GM12872 (cell line): Measurements from ENCODE around the gene PIKFYVE.

Source experiments
- TF ChIP-seq, protein P1 (sequence below): IDR thresholded peaks from 3 replicates; pipeline ENCODE4 v1.5.1; 2011; ENCODE audit warnings: low read depth, mild to moderate bottlenecking, low read length, moderate library complexity; ENCODE audit not compliant: insufficient read depth

Gene PIKFYVE, protein sequence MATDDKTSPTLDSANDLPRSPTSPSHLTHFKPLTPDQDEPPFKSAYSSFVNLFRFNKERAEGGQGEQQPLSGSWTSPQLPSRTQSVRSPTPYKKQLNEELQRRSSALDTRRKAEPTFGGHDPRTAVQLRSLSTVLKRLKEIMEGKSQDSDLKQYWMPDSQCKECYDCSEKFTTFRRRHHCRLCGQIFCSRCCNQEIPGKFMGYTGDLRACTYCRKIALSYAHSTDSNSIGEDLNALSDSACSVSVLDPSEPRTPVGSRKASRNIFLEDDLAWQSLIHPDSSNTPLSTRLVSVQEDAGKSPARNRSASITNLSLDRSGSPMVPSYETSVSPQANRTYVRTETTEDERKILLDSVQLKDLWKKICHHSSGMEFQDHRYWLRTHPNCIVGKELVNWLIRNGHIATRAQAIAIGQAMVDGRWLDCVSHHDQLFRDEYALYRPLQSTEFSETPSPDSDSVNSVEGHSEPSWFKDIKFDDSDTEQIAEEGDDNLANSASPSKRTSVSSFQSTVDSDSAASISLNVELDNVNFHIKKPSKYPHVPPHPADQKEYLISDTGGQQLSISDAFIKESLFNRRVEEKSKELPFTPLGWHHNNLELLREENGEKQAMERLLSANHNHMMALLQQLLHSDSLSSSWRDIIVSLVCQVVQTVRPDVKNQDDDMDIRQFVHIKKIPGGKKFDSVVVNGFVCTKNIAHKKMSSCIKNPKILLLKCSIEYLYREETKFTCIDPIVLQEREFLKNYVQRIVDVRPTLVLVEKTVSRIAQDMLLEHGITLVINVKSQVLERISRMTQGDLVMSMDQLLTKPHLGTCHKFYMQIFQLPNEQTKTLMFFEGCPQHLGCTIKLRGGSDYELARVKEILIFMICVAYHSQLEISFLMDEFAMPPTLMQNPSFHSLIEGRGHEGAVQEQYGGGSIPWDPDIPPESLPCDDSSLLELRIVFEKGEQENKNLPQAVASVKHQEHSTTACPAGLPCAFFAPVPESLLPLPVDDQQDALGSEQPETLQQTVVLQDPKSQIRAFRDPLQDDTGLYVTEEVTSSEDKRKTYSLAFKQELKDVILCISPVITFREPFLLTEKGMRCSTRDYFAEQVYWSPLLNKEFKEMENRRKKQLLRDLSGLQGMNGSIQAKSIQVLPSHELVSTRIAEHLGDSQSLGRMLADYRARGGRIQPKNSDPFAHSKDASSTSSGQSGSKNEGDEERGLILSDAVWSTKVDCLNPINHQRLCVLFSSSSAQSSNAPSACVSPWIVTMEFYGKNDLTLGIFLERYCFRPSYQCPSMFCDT (N-terminal part only)

DNA sequence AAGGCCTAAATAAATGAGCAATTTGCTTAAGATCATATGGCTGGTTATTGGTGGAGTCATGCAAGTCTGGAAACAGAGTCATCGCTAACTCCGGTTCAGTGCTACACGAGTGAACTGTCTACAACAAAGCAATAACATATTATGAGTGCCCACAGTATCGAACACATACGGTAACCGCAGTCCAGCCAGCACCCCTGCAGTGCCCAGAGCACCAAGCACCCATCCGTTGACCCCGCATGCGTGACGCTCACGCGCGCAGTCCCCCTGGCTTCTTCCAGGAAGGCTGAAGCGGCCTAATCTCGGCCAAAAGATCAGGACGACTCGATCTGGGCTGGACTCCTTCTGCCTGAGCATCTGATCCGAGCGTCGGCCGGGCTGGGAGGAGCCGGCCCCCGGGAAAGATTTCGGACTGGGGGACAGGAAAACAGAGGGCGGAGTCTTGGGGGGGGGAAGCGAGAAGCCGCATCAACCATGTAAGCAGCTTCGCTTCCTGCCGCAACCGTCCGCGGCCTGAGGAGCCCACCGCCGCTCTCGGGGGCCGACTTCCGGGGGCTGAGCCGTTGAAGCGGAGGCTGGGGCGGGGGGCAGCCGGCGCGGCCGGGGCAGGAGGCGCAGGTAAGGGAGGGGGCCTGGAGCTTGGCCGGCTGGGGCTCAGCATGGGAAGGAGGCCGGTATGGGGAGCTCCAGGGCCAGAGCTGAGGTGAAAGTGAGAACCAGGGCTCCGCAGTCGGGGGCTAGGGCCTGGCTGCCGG is at the start of gene PIKFYVE:
PIKFYVE (plus strand) TSS at position 455 of the 752 bp plus-strand sequence. CDS start 5,265 bp downstream, outside the sequence.
- TF ChIP-seq, protein P1, sequence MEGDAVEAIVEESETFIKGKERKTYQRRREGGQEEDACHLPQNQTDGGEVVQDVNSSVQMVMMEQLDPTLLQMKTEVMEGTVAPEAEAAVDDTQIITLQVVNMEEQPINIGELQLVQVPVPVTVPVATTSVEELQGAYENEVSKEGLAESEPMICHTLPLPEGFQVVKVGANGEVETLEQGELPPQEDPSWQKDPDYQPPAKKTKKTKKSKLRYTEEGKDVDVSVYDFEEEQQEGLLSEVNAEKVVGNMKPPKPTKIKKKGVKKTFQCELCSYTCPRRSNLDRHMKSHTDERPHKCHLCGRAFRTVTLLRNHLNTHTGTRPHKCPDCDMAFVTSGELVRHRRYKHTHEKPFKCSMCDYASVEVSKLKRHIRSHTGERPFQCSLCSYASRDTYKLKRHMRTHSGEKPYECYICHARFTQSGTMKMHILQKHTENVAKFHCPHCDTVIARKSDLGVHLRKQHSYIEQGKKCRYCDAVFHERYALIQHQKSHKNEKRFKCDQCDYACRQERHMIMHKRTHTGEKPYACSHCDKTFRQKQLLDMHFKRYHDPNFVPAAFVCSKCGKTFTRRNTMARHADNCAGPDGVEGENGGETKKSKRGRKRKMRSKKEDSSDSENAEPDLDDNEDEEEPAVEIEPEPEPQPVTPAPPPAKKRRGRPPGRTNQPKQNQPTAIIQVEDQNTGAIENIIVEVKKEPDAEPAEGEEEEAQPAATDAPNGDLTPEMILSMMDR: no peak

DNA sequence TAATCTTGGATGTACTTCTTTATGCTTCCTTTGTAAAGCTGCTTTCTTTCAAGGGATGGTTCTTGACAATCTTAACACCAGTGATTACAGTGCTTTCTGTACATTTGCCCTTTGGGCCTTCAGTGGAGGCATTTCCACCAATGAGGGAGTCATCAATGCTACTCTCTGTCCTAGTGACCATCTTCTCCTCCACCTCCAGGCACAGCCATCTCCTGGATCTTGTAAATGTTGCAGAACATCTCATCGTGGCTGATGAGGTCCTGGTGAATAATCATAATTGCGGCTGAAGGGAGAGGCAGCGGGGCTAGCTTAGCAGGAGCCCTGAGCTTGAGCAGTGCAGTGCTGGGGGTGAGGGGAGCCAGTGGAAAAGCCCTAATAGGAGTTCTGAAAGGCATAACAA is 43.7 kb upstream of the PIKFYVE start:
- TF ChIP-seq, protein P1: no peak

DNA sequence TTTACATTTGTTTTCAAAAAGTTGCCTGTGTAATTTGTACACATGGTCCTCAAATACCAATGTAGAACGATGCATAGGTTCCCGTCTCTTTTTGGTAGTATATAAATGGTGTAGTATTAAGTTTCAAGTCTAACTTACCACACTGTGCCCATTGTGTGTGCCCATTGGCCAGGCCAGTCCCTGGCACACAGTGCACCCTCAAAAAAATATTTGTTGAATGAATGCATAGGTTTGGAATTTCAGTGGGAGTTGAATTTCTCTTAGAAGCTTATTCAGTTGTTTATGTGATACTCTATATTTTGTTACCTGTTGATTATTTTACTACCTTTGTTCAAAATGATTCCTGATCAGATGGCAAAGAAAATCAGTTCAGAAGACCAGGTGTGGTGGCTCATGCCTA is 41.3 kb upstream of the PIKFYVE start:
- TF ChIP-seq, protein P1: no peak

DNA sequence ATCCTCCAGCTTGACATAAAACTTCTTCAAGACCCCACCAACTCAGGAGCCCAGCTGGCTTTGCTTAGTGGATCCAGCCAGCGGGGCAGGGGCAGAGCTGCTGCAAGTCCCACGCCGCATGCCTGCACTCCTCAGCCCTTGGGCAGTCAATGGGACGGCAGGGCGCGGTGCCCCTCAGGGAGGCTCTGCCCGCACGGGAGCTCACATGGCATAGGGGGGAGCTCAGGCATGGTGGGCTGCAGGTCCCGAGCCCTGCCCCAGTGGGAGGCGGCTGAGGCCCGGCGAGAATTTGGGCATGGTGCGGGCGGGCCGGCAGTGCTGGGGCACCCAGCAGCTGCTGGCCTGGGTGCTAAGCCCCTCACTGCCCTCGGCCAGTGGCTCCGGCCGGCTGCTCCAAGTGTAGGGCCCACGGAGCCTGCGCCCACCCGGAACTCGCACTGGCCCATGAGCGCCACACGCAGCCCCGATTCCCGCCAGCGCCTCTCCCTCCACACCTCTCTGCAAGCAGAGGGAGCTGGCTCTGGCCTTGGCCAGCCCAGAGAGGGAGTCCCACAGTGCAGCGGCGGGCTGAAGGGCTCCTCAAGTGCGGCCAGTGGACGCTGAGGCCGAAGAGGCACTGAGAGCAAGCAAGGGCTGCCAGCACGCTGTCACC is 38.3 kb upstream of the PIKFYVE start:
- TF ChIP-seq, protein P1: no peak

DNA sequence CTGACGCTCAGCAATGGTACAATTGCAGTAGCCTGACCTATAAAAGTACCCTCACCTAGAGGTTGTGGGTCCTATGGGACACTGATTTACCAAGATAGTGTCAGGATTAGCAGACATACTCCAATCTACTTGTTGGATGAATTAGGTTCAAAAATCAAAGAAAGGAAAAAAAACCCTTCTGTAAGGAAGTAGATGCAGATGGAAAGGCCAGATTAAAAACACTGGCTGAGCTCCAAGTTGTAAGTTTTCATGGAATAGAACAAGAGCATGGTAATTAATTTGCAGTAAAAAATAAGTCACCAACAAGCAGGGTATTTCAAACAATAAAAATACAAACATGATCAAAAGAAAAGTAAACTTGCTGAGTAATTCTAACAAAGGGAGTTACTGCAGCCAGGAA is 37.6 kb upstream of the PIKFYVE start:
- TF ChIP-seq, protein P1: no peak

DNA sequence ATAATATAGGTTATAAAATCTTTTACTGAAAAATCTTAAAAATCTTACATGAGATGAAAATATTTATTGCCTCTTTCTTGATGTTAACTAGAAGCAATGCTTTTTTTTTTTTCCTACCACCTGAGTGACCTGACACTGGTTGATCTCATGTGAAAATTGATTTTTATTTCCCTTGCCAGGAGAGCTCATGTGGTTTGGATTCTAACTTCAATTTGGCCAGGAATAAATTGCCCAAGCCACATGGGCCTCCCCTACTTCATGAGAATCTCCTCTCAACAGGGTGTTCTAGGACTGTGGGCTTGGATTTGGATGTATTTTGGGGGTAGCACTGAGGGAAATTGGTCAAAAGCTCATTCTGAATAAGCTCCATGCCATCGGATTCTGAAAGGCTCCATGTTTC is 31.3 kb upstream of the PIKFYVE start:
- TF ChIP-seq, protein P1: no peak
